Keratinocyte (primary cell): Measurements from ENCODE around the gene CHCHD10. TPM values are rescaled to one million over a fixed set of nuclear protein-coding genes. Genes with fewer than 3 reads are reported as not detected.

ENCODE experiments used
- DNase-seq: peaks from one replicate; pipeline ENCODE4 v3.0.0-alpha.2; 2011; ENCODE audit warnings: low read depth, missing footprints, low spot score
- FAIRE-seq: peaks from 2 replicates; lab custom pipeline; 2011; peaks lifted over from hg19 to GRCh38; lab: Jason Lieb, UNC
- H2AFZ ChIP-seq: 2 replicates; pipeline ENCODE4 v1.6.0; 2012; ENCODE audit warnings: low read length, control low read depth, inconsistent platforms; ENCODE audit not compliant: control insufficient read depth
- H3K27ac ChIP-seq: 2 replicates; pipeline ENCODE4 v1.5.1; 2011; ENCODE audit warnings: low read length; ENCODE audit not compliant: control insufficient read depth, insufficient read depth
- H3K27me3 ChIP-seq: 3 replicates; pipeline ENCODE4 v1.6.0; 2011; ENCODE audit warnings: low read length; ENCODE audit not compliant: control insufficient read depth, insufficient read depth; ENCODE audit errors: extremely low read depth
- H3K36me3 ChIP-seq, 2 experiments: 2 replicates in 1 of 2; 3 replicates in 1 of 2; pipeline ENCODE4 v1.5.1; 2011; ENCODE audit warnings: low read length in 2 of 2, mild to moderate bottlenecking in 1 of 2; ENCODE audit not compliant: control insufficient read depth in 2 of 2, insufficient read depth in 2 of 2; ENCODE audit errors: extremely low read depth in 1 of 2
- H3K4me1 ChIP-seq: 3 replicates; pipeline ENCODE4 v1.5.1; 2011; ENCODE audit warnings: low read length; ENCODE audit not compliant: control insufficient read depth, insufficient read depth; ENCODE audit errors: extremely low read depth
- H3K4me2 ChIP-seq: 3 replicates; pipeline ENCODE4 v1.6.0; 2011; ENCODE audit warnings: low read depth, low read length; ENCODE audit not compliant: control insufficient read depth, insufficient read depth; ENCODE audit errors: extremely low read depth
- H3K4me3 ChIP-seq, 3 experiments: fragments of 200-600 bp in 1 of 3; sonication (generic) in 1 of 3; 2 replicates in 2 of 3; 3 replicates in 1 of 3; pipeline ENCODE4 v1.5.1; 2011 to 2016; ENCODE audit warnings: low read length in 3 of 3, mild to moderate bottlenecking in 3 of 3, control low read depth in 2 of 3, inconsistent platforms in 1 of 3, low read depth in 1 of 3, mixed read lengths in 1 of 3, mixed run types in 1 of 3, moderate library complexity in 1 of 3; ENCODE audit not compliant: control insufficient read depth in 2 of 3, insufficient read depth in 2 of 3; ENCODE audit errors: extremely low read depth in 1 of 3
- H3K79me2 ChIP-seq: 2 replicates; pipeline ENCODE4 v1.6.0; 2012; ENCODE audit warnings: low read length; ENCODE audit not compliant: control insufficient read depth, insufficient read depth
- H3K9ac ChIP-seq: 3 replicates; pipeline ENCODE4 v1.6.0; 2011; ENCODE audit warnings: low read length; ENCODE audit not compliant: control insufficient read depth, insufficient read depth; ENCODE audit errors: extremely low read depth
- H3K9me1 ChIP-seq: 3 replicates; pipeline ENCODE4 v1.6.0; 2011; ENCODE audit warnings: low read length; ENCODE audit not compliant: control insufficient read depth, insufficient read depth; ENCODE audit errors: extremely low read depth
- H3K9me3 ChIP-seq: 2 replicates; pipeline ENCODE4 v1.5.1; 2012; ENCODE audit warnings: low read depth, low read length; ENCODE audit not compliant: control insufficient read depth
- H4K20me1 ChIP-seq: 3 replicates; pipeline ENCODE4 v1.6.0; 2011; ENCODE audit warnings: low read length; ENCODE audit not compliant: control insufficient read depth, insufficient read depth; ENCODE audit errors: extremely low read depth
- EZH2 ChIP-seq: IDR thresholded peaks from one replicate; pipeline ENCODE4 v1.6.1; 2012; ENCODE audit warnings: inconsistent platforms, mild to moderate bottlenecking, low read length, moderate library complexity
- dilution Hi-C: fragments of 300-500 bp; cut with MboI; formaldehyde crosslinking; loops from one replicate; pipeline ENCODE4 v1.7.0; 2020; ENCODE audit warnings: low sequenced_read_pairs; ENCODE audit not compliant: extremely low pct_ligation_motif_present
- polyA plus RNA-seq, 5 experiments: library from polyadenylated mRNA; depleted of rRNA in 3 of 5; stranded (reverse) in 3 of 5; stranded (forward) in 1 of 5; unstranded in 1 of 5; fragments of >200 nt; gene quantifications; 1 replicate in 1 of 5; 2 replicates in 3 of 5; 3 replicates in 1 of 5; pipeline versions ENCODE4 v1.2.1 to v1.2.3, GENCODE V29; 2011 to 2012; ENCODE audit warnings: missing spikeins in 2 of 5, low read depth in 1 of 5, low replicate concordance in 1 of 5
- TF ChIP-seq, protein P1 (sequence below), 3 experiments: IDR thresholded peaks in 1 of 3; conservative IDR thresholded peaks in 1 of 3; optimal IDR thresholded peaks in 1 of 3; 2 replicates in 2 of 3; 3 replicates in 1 of 3; pipeline versions ENCODE3 to v1.5.1; 2011; ENCODE audit warnings: low read length in 3 of 3, mild to moderate bottlenecking in 3 of 3, moderate library complexity in 2 of 3, control low read depth in 1 of 3, inconsistent platforms in 1 of 3; ENCODE audit not compliant: insufficient read depth in 2 of 3; ENCODE audit errors: extremely low read depth in 1 of 3

The CHCHD10 gene
- polyA plus RNA-seq, 1 donor (not counting 4 experiments of a cell fraction or from before 2014, with no cell fraction given): 10.4 TPM

DNA sequence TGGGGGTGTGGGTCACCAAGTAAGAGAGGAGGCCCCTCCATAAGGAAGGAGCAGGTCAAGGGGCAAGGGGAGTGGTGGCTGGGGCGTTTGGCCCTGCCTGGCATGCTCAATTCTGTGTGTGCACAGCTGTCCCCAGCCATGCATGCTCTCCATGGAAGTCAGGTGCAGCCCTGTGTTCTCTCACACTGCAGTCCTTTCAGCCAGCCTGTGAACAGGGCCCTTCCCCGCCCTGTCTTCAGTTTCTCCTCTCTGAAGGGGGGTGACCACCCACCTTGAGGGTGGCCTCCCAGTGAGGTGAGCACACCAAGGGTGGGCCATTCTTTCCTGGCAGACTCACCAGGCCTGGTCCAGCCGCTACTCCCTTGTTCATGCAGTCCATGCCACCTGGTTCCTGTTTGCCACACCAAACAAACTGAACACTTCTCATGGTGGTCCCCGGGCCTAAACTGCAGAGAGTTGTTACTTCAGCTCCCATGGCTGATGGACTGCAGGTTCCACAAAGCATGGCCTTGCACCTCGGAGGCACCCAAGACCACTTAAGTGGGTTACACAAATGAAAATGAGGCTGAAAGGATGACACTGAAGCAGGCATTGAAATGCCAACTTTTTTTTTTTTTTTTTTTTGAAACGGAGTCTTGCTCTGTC is 1.7 kb upstream of the CHCHD10 start:
- H3K27me3 ChIP-seq: peaks cover 23% of the 10 kb centered on the region
- dilution Hi-C loops: no loop called here
- H3K27ac ChIP-seq: no peak overlapping the region
- no peaks in the 10 kb centered on the region for H3K9me1 ChIP-seq
- H3K36me3 ChIP-seq: no peaks in the 10 kb centered on the region
- FAIRE-seq (no peak), DNase-seq (no peak)
- H3K4me2 ChIP-seq: no peak overlapping the region
- H4K20me1 ChIP-seq: no peaks in the 10 kb centered on the region
- peaks cover 16% of the 10 kb centered on the region for H3K4me1 ChIP-seq
- H3K9me3 ChIP-seq: no peaks in the 10 kb centered on the region
- H3K9ac ChIP-seq: no peak overlapping the region
- no peak overlapping the region for H2AFZ ChIP-seq
- no peaks in the 10 kb centered on the region for H3K79me2 ChIP-seq
- no peak overlapping the region for H3K4me3 ChIP-seq
- TF ChIP-seq EZH2: no peak
- TF ChIP-seq, protein P1, sequence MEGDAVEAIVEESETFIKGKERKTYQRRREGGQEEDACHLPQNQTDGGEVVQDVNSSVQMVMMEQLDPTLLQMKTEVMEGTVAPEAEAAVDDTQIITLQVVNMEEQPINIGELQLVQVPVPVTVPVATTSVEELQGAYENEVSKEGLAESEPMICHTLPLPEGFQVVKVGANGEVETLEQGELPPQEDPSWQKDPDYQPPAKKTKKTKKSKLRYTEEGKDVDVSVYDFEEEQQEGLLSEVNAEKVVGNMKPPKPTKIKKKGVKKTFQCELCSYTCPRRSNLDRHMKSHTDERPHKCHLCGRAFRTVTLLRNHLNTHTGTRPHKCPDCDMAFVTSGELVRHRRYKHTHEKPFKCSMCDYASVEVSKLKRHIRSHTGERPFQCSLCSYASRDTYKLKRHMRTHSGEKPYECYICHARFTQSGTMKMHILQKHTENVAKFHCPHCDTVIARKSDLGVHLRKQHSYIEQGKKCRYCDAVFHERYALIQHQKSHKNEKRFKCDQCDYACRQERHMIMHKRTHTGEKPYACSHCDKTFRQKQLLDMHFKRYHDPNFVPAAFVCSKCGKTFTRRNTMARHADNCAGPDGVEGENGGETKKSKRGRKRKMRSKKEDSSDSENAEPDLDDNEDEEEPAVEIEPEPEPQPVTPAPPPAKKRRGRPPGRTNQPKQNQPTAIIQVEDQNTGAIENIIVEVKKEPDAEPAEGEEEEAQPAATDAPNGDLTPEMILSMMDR (optimal IDR thresholded peaks at IDR 0.05 in 1 of 3, IDR thresholded peaks at IDR 0.05 in 1 of 3, conservative IDR thresholded peaks at IDR 0.05 in 1 of 3; ENCODE audit: extremely low read depth in 1 of 3, insufficient read depth in 2 of 3, low read length in 3 of 3): no peak

DNA sequence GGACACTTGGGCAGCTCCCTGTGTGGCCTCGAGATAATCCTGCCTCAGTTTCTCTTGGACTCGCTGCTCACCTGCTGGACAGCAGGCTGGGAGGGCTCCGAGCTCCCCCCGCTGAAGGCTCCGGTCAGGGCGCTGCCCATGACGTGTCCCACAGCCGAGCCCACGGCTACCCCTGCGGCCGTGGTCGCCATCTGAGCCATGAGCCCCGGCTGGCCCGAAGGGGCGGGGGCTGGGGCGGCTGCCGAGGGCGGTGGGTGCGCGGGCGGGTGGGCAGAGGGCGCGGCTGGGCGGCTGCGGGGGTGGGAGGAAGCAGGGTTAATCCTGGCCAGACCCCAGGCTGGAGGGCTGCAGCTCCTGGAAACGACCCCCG is 484 bp downstream of the CHCHD10 start:
- peaks cover 9% of the 10 kb centered on the region for H3K27me3 ChIP-seq
- no peak for DNase-seq
- peak overlapping the region; percentile 95 for H2AFZ ChIP-seq
- peak overlapping the region; percentile 72 for H3K9ac ChIP-seq
- no peaks in the 10 kb centered on the region for H4K20me1 ChIP-seq
- peak overlapping the region; percentile 13 to 69 (median 62) for H3K4me3 ChIP-seq
- H3K79me2 ChIP-seq: no peaks in the 10 kb centered on the region
- H3K36me3 ChIP-seq: no peaks in the 10 kb centered on the region
- H3K27ac ChIP-seq: no peak overlapping the region
- no peaks in the 10 kb centered on the region for H3K9me3 ChIP-seq
- no peak for FAIRE-seq
- dilution Hi-C loops: no loop called here
- TF ChIP-seq EZH2: no peak
- TF ChIP-seq, protein P1 (optimal IDR thresholded peaks at IDR 0.05 in 1 of 3, IDR thresholded peaks at IDR 0.05 in 1 of 3, conservative IDR thresholded peaks at IDR 0.05 in 1 of 3; ENCODE audit: extremely low read depth in 1 of 3, insufficient read depth in 2 of 3, low read length in 3 of 3): no peak
- no peaks in the 10 kb centered on the region for H3K9me1 ChIP-seq
- H3K4me2 ChIP-seq: peak overlapping the region; percentile 94
- peaks cover 7% of the 10 kb centered on the region for H3K4me1 ChIP-seq
